IMR-90 (cell line): Measurements from ENCODE around the gene PGGT1B. TPM values are rescaled to one million over a fixed set of nuclear protein-coding genes. Genes with fewer than 3 reads are reported as not detected.

Source experiments
- ATAC-seq: fragments of 200-7000 bp; cut with Tn5 transposase; 2 replicates; pipeline ENCODE4 v1.9.1; 2020; ENCODE audit warnings: low read depth, mild to moderate bottlenecking, moderate library complexity
- BruUV-seq: library from RNA; stranded (reverse); fragments of 400-500 nt; replicated peaks from 2 replicates; lab custom pipeline; 2021; lab: Mats Ljungman, UMichigan
- CTCF ChIA-PET: fragments of 300-600 bp; formaldehyde crosslinking; extraction: SDS; loops from one replicate; lab custom pipeline; 2021; ENCODE audit warnings: antibody characterized with exemption; lab: Yijun Ruan, JAX
- POLR2A ChIA-PET: fragments of 300-600 bp; sonication (Branson Sonifier 250); formaldehyde crosslinking; loops from one replicate; lab custom pipeline; 2022; ENCODE audit warnings: antibody characterized with exemption; ENCODE audit not compliant: unreplicated experiment; lab: Charles Lee
- DNase-seq: peaks from one replicate; pipeline ENCODE4 v3.0.0; 2013
- H2AFZ ChIP-seq: replicated peaks from 2 replicates; pipeline ENCODE3; 2013; ENCODE audit warnings: low read length, mild to moderate bottlenecking; ENCODE audit not compliant: poor library complexity
- H2AK5ac ChIP-seq: 2 replicates; pipeline ENCODE4 v1.6.1; 2013; ENCODE audit warnings: low read depth, low read length, inconsistent platforms
- H2AK9ac ChIP-seq: replicated peaks from 2 replicates; pipeline ENCODE3; 2013; ENCODE audit warnings: mild to moderate bottlenecking, low read depth, low read length, moderate library complexity; ENCODE audit not compliant: poor library complexity
- H2BK120ac ChIP-seq: 2 replicates; pipeline ENCODE4 v1.6.1; 2013; ENCODE audit warnings: low read depth, low read length, inconsistent platforms
- H2BK15ac ChIP-seq: 3 replicates; pipeline ENCODE4 v1.6.1; 2013; ENCODE audit warnings: low read depth, low read length, inconsistent platforms
- H2BK20ac ChIP-seq: 2 replicates; pipeline ENCODE4 v1.6.1; 2013; ENCODE audit warnings: low read depth, mild to moderate bottlenecking, inconsistent platforms, low read length, moderate library complexity
- H2BK5ac ChIP-seq: 2 replicates; pipeline ENCODE4 v1.6.1; 2013; ENCODE audit warnings: mild to moderate bottlenecking, low read depth, low read length, inconsistent platforms; ENCODE audit not compliant: poor library complexity, severe bottlenecking
- H3K14ac ChIP-seq: replicated peaks from 2 replicates; pipeline ENCODE4 v1.6.1; 2013; ENCODE audit warnings: low read depth, low read length, inconsistent platforms
- H3K18ac ChIP-seq: 2 replicates; pipeline ENCODE4 v1.6.1; 2013; ENCODE audit warnings: low read depth, low read length, control low read depth
- H3K23ac ChIP-seq: 2 replicates; pipeline ENCODE4 v1.6.1; 2013; ENCODE audit warnings: low read depth, low read length, inconsistent platforms
- H3K27ac ChIP-seq: 2 replicates; pipeline ENCODE4 v1.5.1; 2013; ENCODE audit warnings: mild to moderate bottlenecking, control low read depth, low read length; ENCODE audit not compliant: insufficient read depth
- H3K27me3 ChIP-seq: 2 replicates; pipeline ENCODE4 v1.6.1; 2013; ENCODE audit warnings: low read length; ENCODE audit not compliant: control insufficient read depth, insufficient read depth
- H3K36me3 ChIP-seq: 2 replicates; pipeline ENCODE4 v1.6.1; 2013; ENCODE audit warnings: low read length, mixed read lengths; ENCODE audit not compliant: control insufficient read depth, insufficient read depth
- H3K4ac ChIP-seq: 2 replicates; pipeline ENCODE4 v1.6.1; 2013; ENCODE audit warnings: low read depth, low read length, inconsistent platforms
- H3K4me1 ChIP-seq: 2 replicates; pipeline ENCODE4 v1.6.1; 2013; ENCODE audit warnings: low read length, mixed read lengths; ENCODE audit not compliant: control insufficient read depth, insufficient read depth
- H3K4me2 ChIP-seq: 2 replicates; pipeline ENCODE4 v1.6.1; 2013; ENCODE audit warnings: low read depth, mild to moderate bottlenecking, control low read depth, low read length, moderate library complexity
- H3K4me3 ChIP-seq: 2 replicates; pipeline ENCODE4 v1.5.1; 2013; ENCODE audit warnings: low read depth, mild to moderate bottlenecking, control low read depth, low read length, moderate library complexity; ENCODE audit not compliant: insufficient read depth
- H3K56ac ChIP-seq: 2 replicates; pipeline ENCODE4 v1.6.1; 2013; ENCODE audit warnings: low read length, inconsistent platforms; ENCODE audit not compliant: insufficient read depth; ENCODE audit errors: extremely low read depth
- H3K79me1 ChIP-seq, 2 experiments: 2 replicates each; pipeline ENCODE4 v1.6.1; 2013; ENCODE audit warnings: low read length in 2 of 2, inconsistent platforms in 1 of 2, low read depth in 1 of 2
- H3K9ac ChIP-seq: 2 replicates; pipeline ENCODE4 v1.6.1; 2013; ENCODE audit warnings: low read depth, low read length, control low read depth
- H3K9me1 ChIP-seq: 2 replicates; pipeline ENCODE4 v1.6.1; 2013; ENCODE audit warnings: low read length, inconsistent platforms; ENCODE audit not compliant: insufficient read depth
- H3K9me3 ChIP-seq: 2 replicates; pipeline ENCODE4 v1.6.1; 2013; ENCODE audit warnings: low read length; ENCODE audit not compliant: control insufficient read depth, insufficient read depth
- H4K20me1 ChIP-seq: 2 replicates; pipeline ENCODE4 v1.6.1; 2013; ENCODE audit warnings: low read length, inconsistent platforms; ENCODE audit not compliant: insufficient read depth
- H4K5ac ChIP-seq: 2 replicates; pipeline ENCODE4 v1.6.1; 2013; ENCODE audit warnings: mild to moderate bottlenecking, low read depth, low read length, control low read depth
- H4K8ac ChIP-seq, 2 experiments: 2 replicates each; pipeline ENCODE4 v1.6.1; 2013; ENCODE audit warnings: low read depth in 2 of 2, low read length in 2 of 2, control low read depth in 1 of 2, inconsistent platforms in 1 of 2
- H4K91ac ChIP-seq: 2 replicates; pipeline ENCODE4 v1.6.1; 2013; ENCODE audit warnings: low read depth, low read length, inconsistent platforms; ENCODE audit not compliant: insufficient read depth
- BHLHE40 ChIP-seq: fragments of 150-350 bp; IDR thresholded peaks from 2 replicates; pipeline ENCODE4 v1.6.1; 2016; ENCODE audit warnings: mild to moderate bottlenecking, low read depth, low read length
- CEBPB ChIP-seq: IDR thresholded peaks from 2 replicates; pipeline ENCODE4 v1.6.1; 2012; ENCODE audit warnings: low read depth, low read length, improper control_type of control experiment
- CHD1 ChIP-seq: IDR thresholded peaks from 2 replicates; pipeline ENCODE4 v1.6.1; 2012; ENCODE audit warnings: low read depth, low read length, improper control_type of control experiment
- CTCF ChIP-seq: conservative IDR thresholded peaks from 2 replicates; pipeline ENCODE4 v1.5.1; 2012; ENCODE audit warnings: mild to moderate bottlenecking, low read depth, low read length, improper control_type of control experiment
- ELK1 ChIP-seq: fragments of 150-350 bp; IDR thresholded peaks from 2 replicates; pipeline ENCODE4 v1.6.1; 2016; ENCODE audit warnings: low read depth, mild to moderate bottlenecking, low read length, moderate library complexity, borderline replicate concordance
- FOS ChIP-seq: fragments of 150-350 bp; IDR thresholded peaks from 2 replicates; pipeline ENCODE4 v1.6.1; 2016; ENCODE audit warnings: low read depth, low read length
- MAFK ChIP-seq: IDR thresholded peaks from 2 replicates; pipeline ENCODE4 v1.6.1; 2012; ENCODE audit warnings: low read depth, low read length, improper control_type of control experiment
- MAZ ChIP-seq: IDR thresholded peaks from 2 replicates; pipeline ENCODE4 v1.6.1; 2012; ENCODE audit warnings: low read depth, mild to moderate bottlenecking, low read length, improper control_type of control experiment, moderate library complexity, borderline replicate concordance
- MXI1 ChIP-seq: IDR thresholded peaks from 2 replicates; pipeline ENCODE4 v1.6.1; 2012; ENCODE audit warnings: low read depth, mild to moderate bottlenecking, low read length, moderate library complexity, borderline replicate concordance
- NFE2L2 ChIP-seq: fragments of 150-350 bp; IDR thresholded peaks from 2 replicates; pipeline ENCODE4 v1.6.1; 2016; ENCODE audit warnings: low read depth, mild to moderate bottlenecking, low read length
- POLR2A ChIP-seq: IDR thresholded peaks from 2 replicates; pipeline ENCODE4 v1.6.1; 2012; ENCODE audit warnings: mild to moderate bottlenecking, low read depth, low read length
- RAD21 ChIP-seq: IDR thresholded peaks from 2 replicates; pipeline ENCODE4 v1.6.1; 2012; ENCODE audit warnings: low read length, improper control_type of control experiment
- RCOR1 ChIP-seq: IDR thresholded peaks from 2 replicates; pipeline ENCODE4 v1.6.1; 2012; ENCODE audit warnings: mild to moderate bottlenecking, low read length, improper control_type of control experiment; ENCODE audit not compliant: insufficient replicate concordance
- RFX5 ChIP-seq: IDR thresholded peaks from 2 replicates; pipeline ENCODE4 v1.8.0; 2012; ENCODE audit warnings: low read depth, mild to moderate bottlenecking, low read length, moderate library complexity
- SMC3 ChIP-seq: fragments of 150-350 bp; IDR thresholded peaks from 2 replicates; pipeline ENCODE4 v1.6.1; 2016; ENCODE audit warnings: low read depth, mild to moderate bottlenecking, antibody characterized with exemption, low read length, moderate library complexity
- USF2 ChIP-seq: fragments of 150-350 bp; IDR thresholded peaks from 2 replicates; pipeline ENCODE4 v1.6.1; 2017; ENCODE audit warnings: mild to moderate bottlenecking, antibody characterized with exemption, low read length, low read depth
- WGBS, 2 experiments: methylation state at CpG; one replicate each; pipeline versions ENCODE4 v1.1.5 to v1.1.7; 2013; ENCODE audit warnings: missing lambda C conversion rate in 2 of 2; ENCODE audit not compliant: insufficient read length in 1 of 2; ENCODE audit errors: extremely low coverage in 2 of 2; 5-methylcytosine and 5-hydroxymethylcytosine counted together
- dilution Hi-C: fragments of 300-500 bp; cut with HindIII; formaldehyde crosslinking; loops from one replicate; pipeline ENCODE4 v1.14.3; 2018; ENCODE audit warnings: low sequenced_read_pairs; ENCODE audit not compliant: unreplicated experiment
- in situ Hi-C: fragments of 300-500 bp; cut with MboI; formaldehyde crosslinking; loops from 3 replicates; pipeline ENCODE4 v1.14.3; 2019; ENCODE audit warnings: low sequenced_read_pairs, inconsistent platforms, mixed read lengths
- intact Hi-C: fragments of 100-400 bp; cut with micrococcal nuclease; formaldehyde crosslinking; loops from 2 replicates; pipeline ENCODE4 v1.10.0; 2022
- polyA plus RNA-seq, 3 experiments: library from polyadenylated mRNA; depleted of rRNA; stranded (reverse); fragments of >200 nt; gene quantifications; 2 replicates each; pipeline ENCODE4 v1.2.3, GENCODE V29; 2012; ENCODE audit warnings: low replicate concordance in 1 of 3
- total RNA-seq: library from RNA; depleted of rRNA; stranded (reverse); fragments of >200 nt; gene quantifications from 2 replicates; pipeline ENCODE4 v1.2.3, GENCODE V29; 2012

The PGGT1B gene
- total and polyA plus RNA-seq, 2 of the 4 experiments (the other 2 are of a cell fraction), result 2.1 to 19.2 TPM

DNA sequence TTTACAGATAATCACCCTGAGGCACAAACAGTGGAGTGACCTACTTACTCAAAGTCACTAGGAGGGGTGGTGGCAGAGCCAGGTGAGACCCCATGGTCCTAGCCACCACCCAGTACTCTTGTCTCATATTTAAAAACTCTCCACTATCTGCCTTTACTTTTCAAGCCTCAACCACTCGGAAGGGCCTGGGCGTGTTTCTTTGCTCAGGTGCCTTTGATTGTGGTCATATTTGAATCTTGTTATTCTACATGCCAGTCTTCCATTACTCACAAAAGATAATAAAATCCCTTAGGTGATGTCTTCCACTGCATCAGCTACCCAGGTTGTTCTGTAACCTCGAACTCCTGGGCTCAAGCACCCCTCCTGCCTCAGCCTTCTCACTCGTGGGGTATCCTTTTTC lies 72.3 kb downstream of the PGGT1B start:
- ChIA-PET POLR2A (no interaction called here), CTCF (no interaction called here)
- Histone ChIP-seq H2AK5ac (no peak overlapping the region), H4K8ac (no peak overlapping the region), H2BK120ac (no peak overlapping the region), H2BK15ac (no peak overlapping the region), H3K36me3 (no peaks in the 10 kb centered on the region), H2BK5ac (no peak overlapping the region), H3K23ac (no peak overlapping the region), H3K18ac (no peak overlapping the region), H3K14ac (no peak overlapping the region), H3K4me2 (no peak overlapping the region), H3K4me3 (no peak overlapping the region), H3K27me3 (peaks cover 5% of the 10 kb centered on the region), H3K9me3 (no peaks in the 10 kb centered on the region), H3K56ac (no peak overlapping the region), H4K20me1 (no peaks in the 10 kb centered on the region), H4K5ac (no peak overlapping the region), H3K9ac (no peak overlapping the region), H2AFZ (no peak overlapping the region), H2AK9ac (no peak overlapping the region), H4K91ac (no peak overlapping the region), H3K79me1 (no peaks in the 10 kb centered on the region), H3K27ac (no peak overlapping the region), H3K4me1 (no peaks in the 10 kb centered on the region), H3K9me1 (no peaks in the 10 kb centered on the region), H3K4ac (no peak overlapping the region), H2BK20ac (no peak overlapping the region)
- dilution Hi-C loops (no loop called here), in situ Hi-C loops (no loop called here), intact Hi-C loops (no loop called here)
- TF ChIP-seq POLR2A (no peak), CTCF (no peak), ELK1 (no peak), RCOR1 (no peak), MAFK (no peak), NFE2L2 (no peak), BHLHE40 (no peak), RAD21 (no peak), CEBPB (no peak), MXI1 (no peak), MAZ (no peak), USF2 (no peak), FOS (no peak), RFX5 (no peak), SMC3 (no peak), CHD1 (no peak)
- BruUV-seq, result no TSS peak
- WGBS, 2 experiments, result no CpG with 5 or more reads among the region's 4 CpGs
- DNase-seq (no peak), ATAC-seq (no peak)
